ENCODE results near the gene IL12A. TPM values are rescaled to one million over a fixed set of nuclear protein-coding genes. Genes with fewer than 3 reads are reported as not detected.

IL12A gene
- total RNA-seq, 1 donor = 1.1 TPM

GRCh38 chr3:160001850-160002623 lies 13.4 kb downstream of the IL12A start:
- DNase-seq (ENCODE audit: low read depth) = no peak
- H3K4me3 ChIP-seq (ENCODE audit: low read depth, low read length) = no peak overlapping the region
- no peak for TF ChIP-seq CTCF (IDR thresholded peaks at IDR 0.05; ENCODE audit: insufficient read depth, low read length)

DNA sequence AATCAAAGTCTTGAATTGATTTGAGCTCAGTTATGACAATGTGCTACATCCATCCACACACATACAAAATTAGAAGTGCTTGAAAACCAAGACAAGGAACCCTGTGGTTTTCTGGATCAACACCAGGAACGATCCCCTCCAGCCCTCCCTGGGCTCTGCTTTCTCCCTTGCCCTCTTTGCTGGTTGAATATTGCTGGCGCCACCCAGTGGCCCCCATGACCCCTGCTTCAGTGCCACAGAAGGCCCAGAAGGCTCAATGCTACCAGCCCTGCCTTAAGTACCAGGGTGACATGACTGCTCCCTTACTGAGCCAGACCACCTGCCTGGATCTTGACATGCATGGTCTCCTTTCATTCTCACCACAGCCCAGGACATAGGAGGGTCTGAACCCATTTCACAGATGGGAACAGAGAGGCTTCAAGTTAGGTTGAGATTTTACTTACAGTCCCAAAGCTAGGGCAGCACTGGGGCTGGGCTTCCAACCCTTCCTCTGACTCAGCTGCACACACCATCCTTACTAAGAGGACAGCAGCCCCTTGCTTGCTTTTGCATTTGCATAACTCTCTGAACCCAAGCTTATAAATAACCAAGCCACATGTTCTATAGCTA lies 15.0 kb downstream of the IL12A start:
- TF ChIP-seq CTCF (IDR thresholded peaks at IDR 0.05; ENCODE audit: insufficient read depth, low read length) = peak; percentile 50
- DNase-seq (ENCODE audit: low read depth) = peak; percentile 47

GRCh38 chr3:160005004-160005403 lies 16.4 kb downstream of the IL12A start:
- no peak for TF ChIP-seq CTCF (IDR thresholded peaks at IDR 0.05; ENCODE audit: insufficient read depth, low read length)
- no peak for DNase-seq (ENCODE audit: low read depth)
- no peak overlapping the region for H3K4me3 ChIP-seq (ENCODE audit: low read depth, low read length)

More for the DNA sequence above, 15.0 kb downstream of the IL12A start:
- H3K4me3 ChIP-seq (ENCODE audit: low read depth, low read length) = no peak overlapping the region

GRCh38 chr3:160006282-160007163 lies 17.9 kb downstream of the IL12A start:
- DNase-seq (ENCODE audit: low read depth) = peak; percentile 83
- H3K4me3 ChIP-seq (ENCODE audit: low read depth, low read length) = no peak overlapping the region
- TF ChIP-seq CTCF (IDR thresholded peaks at IDR 0.05; ENCODE audit: insufficient read depth, low read length) = peak; percentile 96

GRCh38 chr3:160008961-160009360 lies 20.3 kb downstream of the IL12A start:
- H3K4me3 ChIP-seq (ENCODE audit: low read depth, low read length) = no peak overlapping the region
- no peak for DNase-seq (ENCODE audit: low read depth)
- no peak for TF ChIP-seq CTCF (IDR thresholded peaks at IDR 0.05; ENCODE audit: insufficient read depth, low read length)

DNA sequence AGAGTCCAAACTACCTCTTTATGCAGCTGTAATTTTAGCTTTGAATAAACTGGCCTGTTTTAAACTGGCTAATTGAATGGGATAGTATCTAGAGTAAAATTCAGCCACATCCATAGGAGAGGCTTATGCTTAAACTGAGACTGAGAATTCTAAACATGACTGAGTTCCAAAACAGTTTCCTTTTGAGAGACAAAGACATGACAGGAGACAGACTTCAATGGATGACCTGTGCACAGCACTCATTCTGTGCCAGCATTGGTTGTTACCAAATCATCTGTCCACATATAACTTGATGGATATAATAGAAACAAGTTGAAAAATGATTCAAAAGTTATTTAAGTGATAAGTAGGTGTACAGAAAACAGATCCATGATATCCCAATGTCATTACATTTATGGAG lies 20.9 kb downstream of the IL12A start:
- no peak for DNase-seq (ENCODE audit: low read depth)
- no peak for TF ChIP-seq CTCF (IDR thresholded peaks at IDR 0.05; ENCODE audit: insufficient read depth, low read length)

More for the DNA sequence above, 20.9 kb downstream of the IL12A start:
- no peak overlapping the region for H3K4me3 ChIP-seq (ENCODE audit: low read depth, low read length)
